Activated CD4-positive, alpha-beta memory T cell treated with anti-CD3 and anti-CD28 coated beads for 36 hours (primary cell): ENCODE measurements around the gene ADCY10. TPM values are rescaled to one million over a fixed set of nuclear protein-coding genes. Genes with fewer than 3 reads are reported as not detected.
"Not testable (repeated sequence)": the region's sequence is repeated elsewhere in the genome, so short reads cannot be mapped to it uniquely, and the experiment has no call there.

Experiments used
- CTCF ChIA-PET: fragments of 350-600 bp; sonication (Branson Sonifier 250); formaldehyde crosslinking; loops from one replicate; lab custom pipeline; 2021; ENCODE audit warnings: antibody characterized with exemption, inconsistent platforms; lab: Charles Lee
- POLR2A ChIA-PET: fragments of 350-600 bp; sonication (Branson Sonifier 250); formaldehyde crosslinking; loops from one replicate; lab custom pipeline; 2021; ENCODE audit warnings: antibody characterized with exemption; lab: Charles Lee
- DNase-seq: peaks from one replicate; pipeline ENCODE4 v3.0.0-alpha.2; 2020
- H3K27ac Mint-ChIP-seq: one replicate; pipeline ENCODE4 v1.8.0; 2021; ENCODE audit warnings: mixed read lengths
- H3K27me3 Mint-ChIP-seq: one replicate; pipeline ENCODE4 v1.8.0; 2021; ENCODE audit warnings: mixed read lengths
- H3K36me3 Mint-ChIP-seq: one replicate; pipeline ENCODE4 v1.8.0; 2021; ENCODE audit warnings: mixed read lengths
- H3K4me1 Mint-ChIP-seq: one replicate; pipeline ENCODE4 v1.8.0; 2021; ENCODE audit warnings: low read depth, mixed read lengths
- H3K4me3 Mint-ChIP-seq: one replicate; pipeline ENCODE4 v1.8.0; 2021; ENCODE audit warnings: mild to moderate bottlenecking, mixed read lengths
- H3K9me3 Mint-ChIP-seq: one replicate; pipeline ENCODE4 v1.8.0; 2021; ENCODE audit warnings: mixed read lengths
- intact Hi-C: fragments of 100-400 bp; cut with micrococcal nuclease; formaldehyde crosslinking; loops from one replicate; pipeline ENCODE4 v1.15.1; 2023
- total RNA-seq, 2 experiments: library from RNA; stranded (reverse); gene quantifications; one replicate each; pipeline ENCODE4 v1.2.3, GENCODE V29; 2021

The ADCY10 gene
- total RNA-seq, 2 experiments from 2014 or later, result 0.05 TPM; not detected in 1

DNA sequence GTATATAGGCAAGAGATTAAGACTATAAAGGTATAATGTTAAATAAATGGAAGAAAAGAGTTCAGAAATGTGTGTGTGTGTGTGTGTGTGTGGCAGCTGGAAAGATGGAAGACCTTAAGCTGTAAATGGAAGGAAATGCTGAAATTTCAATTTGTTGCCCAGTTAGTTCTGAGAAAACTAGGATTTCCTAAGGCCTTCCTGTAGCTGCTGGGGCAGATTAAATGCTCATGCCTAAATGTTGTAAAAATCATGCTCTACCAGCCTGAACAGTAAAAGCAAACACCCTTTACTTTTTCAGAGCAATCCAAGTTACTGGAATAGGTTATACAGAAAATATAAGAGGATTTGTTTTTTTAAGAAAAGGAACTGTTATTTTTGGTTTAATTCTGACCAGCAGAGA lies 8.3 kb downstream of the ADCY10 start:
- DNase-seq, result no peak
- H3K27me3 Mint-ChIP-seq, result peaks cover 2% of the 10 kb centered on the region
- no peaks in the 10 kb centered on the region for H3K36me3 Mint-ChIP-seq
- H3K4me1 Mint-ChIP-seq, result no peaks in the 10 kb centered on the region
- ChIA-PET CTCF (no interaction called here), POLR2A (no interaction called here)
- intact Hi-C loops, result no loop called here
- H3K4me3 Mint-ChIP-seq, result no peak overlapping the region
- peaks cover 10% of the 10 kb centered on the region for H3K9me3 Mint-ChIP-seq
- H3K27ac Mint-ChIP-seq, result no peak overlapping the region

DNA sequence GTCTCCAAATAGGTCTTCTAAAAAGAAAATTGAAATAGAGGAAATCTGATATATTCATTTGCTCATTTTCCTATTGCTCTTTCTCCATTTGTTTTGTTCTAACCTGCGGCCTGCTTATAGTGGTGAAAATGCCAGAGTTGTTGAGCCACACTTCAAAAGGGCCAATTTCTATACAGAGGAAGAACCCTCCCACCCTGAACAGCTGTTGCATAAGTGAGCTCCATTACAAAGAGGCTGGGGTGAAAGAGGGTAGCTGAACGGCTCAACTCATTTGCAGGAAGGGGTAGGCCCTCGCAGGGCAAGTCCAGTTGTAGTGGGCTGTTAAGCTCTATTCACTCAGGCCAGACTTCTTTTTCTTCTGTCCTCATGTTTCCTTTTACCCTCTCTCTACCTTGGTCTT lies 8.8 kb downstream of the ADCY10 start:
- intact Hi-C loops, result no loop called here
- Mint-ChIP-seq H3K27ac (no peak overlapping the region), H3K4me1 (no peaks in the 10 kb centered on the region), H3K36me3 (no peaks in the 10 kb centered on the region), H3K4me3 (no peak overlapping the region), H3K27me3 (peaks cover 2% of the 10 kb centered on the region), H3K9me3 (peaks cover 8% of the 10 kb centered on the region)
- DNase-seq, result no peak
- POLR2A ChIA-PET, result interaction anchor here (0.6 kb wide), 1 partner anchor 30 kb away, joined by 3 read pairs; no protein-coding TSS in a partner anchor
- CTCF ChIA-PET, result interaction anchor here (1.5 kb wide), 1 partner anchor 177 kb away, joined by 5 read pairs; no protein-coding TSS in a partner anchor

- no peaks in the 10 kb centered on the region for H3K4me1 Mint-ChIP-seq
These were observed 9.2 kb downstream of the ADCY10 start for GRCh38 chr1:167904652-167905130.

DNA sequence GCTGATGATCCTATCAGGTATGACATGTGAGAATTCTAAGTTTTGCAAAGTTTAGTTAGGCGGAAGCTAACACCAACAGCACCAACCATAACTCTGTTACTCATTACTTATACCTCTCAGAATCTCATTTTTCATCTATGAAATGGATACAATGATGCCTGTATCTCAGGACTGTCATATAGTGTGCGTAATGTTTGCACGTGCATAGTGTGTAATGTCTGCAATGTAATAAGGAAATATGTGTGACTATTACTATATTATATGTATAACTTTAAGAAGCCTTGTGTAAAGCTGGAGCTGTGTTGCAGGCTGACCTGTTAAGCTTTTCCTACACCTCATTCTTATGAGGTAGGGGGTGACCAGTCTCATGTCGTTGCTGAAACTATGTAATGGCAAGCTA lies 13.0 kb downstream of the ADCY10 start:
- H3K9me3 Mint-ChIP-seq, result no peaks in the 10 kb centered on the region
- no peak overlapping the region for H3K27ac Mint-ChIP-seq
- peaks cover 2% of the 10 kb centered on the region for H3K27me3 Mint-ChIP-seq
- no peak for DNase-seq
- H3K4me3 Mint-ChIP-seq, result no peak overlapping the region
- POLR2A ChIA-PET, result no interaction called here
- no peaks in the 10 kb centered on the region for H3K4me1 Mint-ChIP-seq
- CTCF ChIA-PET, result no interaction called here
- H3K36me3 Mint-ChIP-seq, result no peaks in the 10 kb centered on the region
- intact Hi-C loops, result no loop called here

More at GRCh38 chr1:167904652-167905130, 9.2 kb downstream of the ADCY10 start:
- no peaks in the 10 kb centered on the region for H3K36me3 Mint-ChIP-seq
- peaks cover 2% of the 10 kb centered on the region for H3K27me3 Mint-ChIP-seq
- intact Hi-C loops, result no loop called here
- ChIA-PET CTCF (interaction anchor here (1.5 kb wide), 1 partner anchor 178 kb away, joined by 5 read pairs; no protein-coding TSS in a partner anchor), POLR2A (interaction anchor here (0.6 kb wide), 1 partner anchor 31 kb away, joined by 3 read pairs; no protein-coding TSS in a partner anchor)
- no peak for DNase-seq
- peaks cover 4% of the 10 kb centered on the region for H3K9me3 Mint-ChIP-seq
- no peak overlapping the region for H3K27ac Mint-ChIP-seq
- no peak overlapping the region for H3K4me3 Mint-ChIP-seq

- no peak for DNase-seq
- CTCF ChIA-PET, result no interaction called here
- Mint-ChIP-seq H3K9me3 (no peaks in the 10 kb centered on the region), H3K27ac (no peak overlapping the region), H3K27me3 (no peaks in the 10 kb centered on the region), H3K4me3 (no peak overlapping the region), H3K4me1 (no peaks in the 10 kb centered on the region), H3K36me3 (no peaks in the 10 kb centered on the region)
- intact Hi-C loops, result no loop called here
- POLR2A ChIA-PET, result no interaction called here
These were observed 14.7 kb downstream of the ADCY10 start for GRCh38 chr1:167899253-167899681.

GRCh38 chr1:167898578-167899222 lies 15.2 kb downstream of the ADCY10 start:
- CTCF ChIA-PET, result no interaction called here
- H3K4me1 Mint-ChIP-seq, result no peaks in the 10 kb centered on the region
- intact Hi-C loops, result no loop called here
- no peak for DNase-seq
- H3K36me3 Mint-ChIP-seq, result no peaks in the 10 kb centered on the region
- H3K27me3 Mint-ChIP-seq, result no peaks in the 10 kb centered on the region
- no peaks in the 10 kb centered on the region for H3K9me3 Mint-ChIP-seq
- H3K27ac Mint-ChIP-seq, result no peak overlapping the region
- no peak overlapping the region for H3K4me3 Mint-ChIP-seq
- POLR2A ChIA-PET, result no interaction called here

DNA sequence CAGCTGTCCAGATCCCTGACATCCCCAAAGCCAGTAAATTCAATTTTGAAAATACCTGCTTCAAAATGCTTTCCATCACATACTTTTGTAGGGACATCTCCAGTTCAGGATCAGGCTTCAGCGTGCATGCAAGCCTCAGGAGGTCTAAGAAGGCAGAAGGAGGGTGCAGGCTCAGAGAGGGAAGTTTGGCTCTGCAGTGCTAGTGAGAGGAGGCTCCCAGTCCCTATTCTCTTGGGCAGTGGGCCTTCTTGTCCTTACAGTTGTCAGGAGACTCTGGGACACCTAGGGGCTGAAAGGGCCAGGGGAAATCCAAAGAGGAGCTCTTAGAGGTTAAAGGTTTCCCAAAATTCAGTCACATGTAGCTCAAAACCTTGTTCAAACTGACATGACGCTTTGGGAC lies 20.1 kb downstream of the ADCY10 start:
- ChIA-PET POLR2A (no interaction called here), CTCF (interaction anchor here (1.5 kb wide), 1 partner anchor 189 kb away, joined by 4 read pairs; no protein-coding TSS in a partner anchor)
- Mint-ChIP-seq H3K36me3 (no peaks in the 10 kb centered on the region), H3K4me3 (no peak overlapping the region), H3K27ac (no peak overlapping the region), H3K27me3 (peaks cover 2% of the 10 kb centered on the region), H3K9me3 (no peaks in the 10 kb centered on the region), H3K4me1 (no peaks in the 10 kb centered on the region)
- DNase-seq, result no peak
- intact Hi-C loops, result no loop called here

DNA sequence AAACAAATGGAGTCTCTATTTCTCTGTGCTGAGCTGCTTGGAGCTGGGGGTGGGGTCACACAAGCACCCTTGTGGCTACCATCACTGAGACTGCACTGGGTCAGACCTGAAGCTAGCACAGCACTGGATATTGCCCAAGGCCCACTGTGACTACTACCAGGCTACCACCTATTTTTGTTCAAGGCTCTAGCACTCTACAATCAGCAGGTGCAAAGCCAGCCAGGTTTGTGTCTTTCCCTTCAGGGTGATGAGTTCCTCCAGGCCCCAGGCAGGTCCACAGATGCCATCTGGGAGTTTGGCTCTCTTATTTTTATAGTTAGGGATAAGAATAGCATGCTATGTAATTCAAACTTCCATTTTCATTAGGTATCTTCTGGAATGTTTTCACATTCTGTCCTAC lies 23.5 kb downstream of the ADCY10 start:
- ChIA-PET CTCF (no interaction called here), POLR2A (no interaction called here)
- DNase-seq, result no peak
- no peak overlapping the region for H3K4me3 Mint-ChIP-seq
- H3K27ac Mint-ChIP-seq, result no peak overlapping the region
- peaks cover 3% of the 10 kb centered on the region for H3K9me3 Mint-ChIP-seq
- no peaks in the 10 kb centered on the region for H3K36me3 Mint-ChIP-seq
- peaks cover 2% of the 10 kb centered on the region for H3K27me3 Mint-ChIP-seq
- intact Hi-C loops, result no loop called here
- no peaks in the 10 kb centered on the region for H3K4me1 Mint-ChIP-seq

- H3K36me3 Mint-ChIP-seq, H3K27ac Mint-ChIP-seq, H3K27me3 Mint-ChIP-seq, DNase-seq, intact Hi-C loops, H3K4me1 Mint-ChIP-seq, H3K4me3 Mint-ChIP-seq, POLR2A ChIA-PET, H3K9me3 Mint-ChIP-seq, CTCF ChIA-PET: not testable (repeated sequence)
These were observed 26.7 kb downstream of the ADCY10 start for GRCh38 chr1:167887187-167887586.

- intact Hi-C loops, result no loop called here
- Mint-ChIP-seq H3K27ac (no peak overlapping the region), H3K9me3 (peaks cover 3% of the 10 kb centered on the region), H3K4me1 (no peaks in the 10 kb centered on the region), H3K27me3 (peaks cover 6% of the 10 kb centered on the region), H3K4me3 (no peak overlapping the region), H3K36me3 (no peaks in the 10 kb centered on the region)
- ChIA-PET CTCF (interaction anchor here (0.6 kb wide), 1 partner anchor 136 kb away, joined by 3 read pairs; no protein-coding TSS in a partner anchor), POLR2A (no interaction called here)
- DNase-seq, result no peak
These were observed 31.6 kb downstream of the ADCY10 start for GRCh38 chr1:167882376-167882775.

- DNase-seq, result no peak
- CTCF ChIA-PET, result interaction anchor here (0.6 kb wide), 2 partner anchors 137 to 801 kb away, joined by 3 read pairs; no protein-coding TSS in a partner anchor
- intact Hi-C loops, result no loop called here
- POLR2A ChIA-PET, result no interaction called here
- Mint-ChIP-seq H3K9me3 (peaks cover 3% of the 10 kb centered on the region), H3K27ac (no peak overlapping the region), H3K4me1 (no peaks in the 10 kb centered on the region), H3K4me3 (no peak overlapping the region), H3K27me3 (peaks cover 6% of the 10 kb centered on the region), H3K36me3 (no peaks in the 10 kb centered on the region)
These were observed 32.1 kb downstream of the ADCY10 start for GRCh38 chr1:167881786-167882185.

DNA sequence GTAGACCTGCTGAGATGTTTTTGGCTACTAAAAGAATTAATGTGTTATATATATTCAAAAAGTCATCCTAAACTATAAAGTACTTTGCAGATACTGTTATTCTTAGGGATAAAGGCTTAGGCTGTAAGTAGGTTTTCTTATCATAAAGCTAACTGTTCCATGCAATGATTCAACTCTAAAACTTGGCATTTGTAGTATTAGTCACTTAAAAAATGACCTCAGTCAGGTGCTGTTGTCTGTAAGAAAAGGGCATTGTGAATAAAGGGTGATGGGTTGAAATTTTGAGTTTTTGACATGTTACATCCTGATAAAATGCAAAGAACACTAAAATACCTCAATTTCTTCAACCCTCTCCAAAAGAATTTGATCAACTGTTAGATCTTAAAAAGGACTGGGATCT lies 32.9 kb downstream of the ADCY10 start:
- DNase-seq, result no peak
- Mint-ChIP-seq H3K27me3 (peaks cover 6% of the 10 kb centered on the region), H3K36me3 (no peaks in the 10 kb centered on the region), H3K27ac (no peak overlapping the region), H3K4me3 (no peak overlapping the region), H3K9me3 (peaks cover 2% of the 10 kb centered on the region), H3K4me1 (no peaks in the 10 kb centered on the region)
- ChIA-PET CTCF (interaction anchor here (1.3 kb wide), 1 partner anchor 201 kb away, joined by 6 read pairs; no protein-coding TSS in a partner anchor), POLR2A (interaction anchor here (0.6 kb wide), 1 partner anchor 408 kb away, joined by 3 read pairs; no protein-coding TSS in a partner anchor)
- intact Hi-C loops, result no loop called here
